Mammary epithelial cell (primary cell): ENCODE data around the gene DDX11.

Source experiments
- CTCF ChIP-seq, 2 donors: IDR thresholded peaks in 1 of 2; conservative IDR thresholded peaks in 1 of 2; 2 replicates each; pipeline ENCODE4 v1.5.1; 2011 to 2012; ENCODE audit warnings: inconsistent platforms in 2 of 2, low read length in 2 of 2, mild to moderate bottlenecking in 2 of 2, control low read depth in 1 of 2, low read depth in 1 of 2; ENCODE audit not compliant: insufficient read depth in 1 of 2; ENCODE audit errors: extremely low read depth in 1 of 2
- EZH2 ChIP-seq: IDR thresholded peaks from 2 replicates; pipeline ENCODE4 v1.6.1; 2012; ENCODE audit warnings: low read length, inconsistent platforms, borderline replicate concordance

GRCh38 chr12:31119192-31119802 lies 45.6 kb downstream of the DDX11 start:
- no peak for TF ChIP-seq CTCF (conservative IDR thresholded peaks at IDR 0.05 in 1 of 2, IDR thresholded peaks at IDR 0.05 in 1 of 2; ENCODE audit: extremely low read depth in 1 of 2, insufficient read depth in 1 of 2, low read depth in 1 of 2, low read length in 2 of 2)
- no peak for TF ChIP-seq EZH2
